Cardiac muscle cell (in vitro differentiated cells and primary cell): Measurements from ENCODE around the gene DUS4L. TPM values are rescaled to one million over a fixed set of nuclear protein-coding genes. Genes with fewer than 3 reads are reported as not detected.

Experiments
- DNase-seq, 2 donors: peaks; one replicate each; pipeline versions ENCODE4 v3.0.0 to v3.0.0-alpha.2; 2010 to 2017; ENCODE audit warnings: low read depth in 1 of 2, low spot score in 1 of 2
- H3K27ac ChIP-seq: fragments of 200-600 bp; sonication (generic); 2 replicates; pipeline ENCODE4 v1.5.1; 2016
- H3K27me3 ChIP-seq: fragments of 200-600 bp; sonication (generic); 2 replicates; pipeline ENCODE4 v1.6.0; 2016; ENCODE audit warnings: control low read depth
- H3K36me3 ChIP-seq: fragments of 200-600 bp; sonication (generic); 2 replicates; pipeline ENCODE4 v1.5.1; 2016; ENCODE audit warnings: control low read depth
- H3K4me1 ChIP-seq: fragments of 200-600 bp; sonication (generic); 2 replicates; pipeline ENCODE4 v1.8.1; 2017; ENCODE audit warnings: low read depth, mild to moderate bottlenecking, mixed run types
- H3K4me3 ChIP-seq: fragments of 200-600 bp; sonication (generic); 2 replicates; pipeline ENCODE4 v1.5.1; 2016; ENCODE audit warnings: mild to moderate bottlenecking
- H3K9me3 ChIP-seq: fragments of 200-600 bp; sonication (generic); 2 replicates; pipeline ENCODE4 v1.5.1; 2017; ENCODE audit warnings: low read depth, mild to moderate bottlenecking, control low read depth
- polyA plus RNA-seq: library from polyadenylated mRNA; unstranded; fragments of >200 nt; fragmentation: Nextera tagmentation; extraction: Ambion mirVana; gene quantifications from 2 replicates; pipeline ENCODE4 v1.2.1, GENCODE V29; 2016
- total RNA-seq: library from RNA; depleted of rRNA; stranded (reverse); fragments of >200 nt; gene quantifications from 2 replicates; pipeline ENCODE4 v1.2.3, GENCODE V29; 2016
- TF ChIP-seq, protein P1 (sequence below): IDR thresholded peaks from 2 replicates; pipeline ENCODE4 v1.5.1; 2012; ENCODE audit warnings: low read depth, mild to moderate bottlenecking, low read length

The DUS4L gene
- total and polyA plus RNA-seq, 2 experiments from 2014 or later, result 12.8 to 22.5 TPM

DNA sequence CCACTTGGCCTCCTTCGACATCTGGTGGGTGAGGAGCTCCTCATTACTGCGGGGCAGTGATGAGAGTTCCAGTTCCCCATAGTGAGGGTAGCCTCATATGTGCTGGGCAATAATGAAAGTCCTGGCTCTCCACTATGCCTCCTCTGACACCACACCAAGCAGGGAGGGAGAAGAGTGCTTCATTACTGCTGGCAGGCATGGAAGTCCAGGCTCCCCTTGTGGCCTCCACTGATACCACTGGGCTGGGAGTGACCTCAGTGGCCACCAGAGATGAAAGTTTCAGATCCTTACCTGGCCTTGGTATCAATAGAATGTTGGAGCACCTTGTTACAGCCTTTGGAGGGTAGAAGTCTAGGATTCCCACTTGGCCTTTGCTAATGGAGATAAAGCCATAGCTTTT lies 6.5 kb downstream of the DUS4L start:
- no peaks in the 10 kb centered on the region for H3K4me1 ChIP-seq
- H3K4me3 ChIP-seq, result no peak overlapping the region
- DNase-seq, result no peak
- peaks cover 19% of the 10 kb centered on the region for H3K36me3 ChIP-seq
- no peaks in the 10 kb centered on the region for H3K9me3 ChIP-seq
- TF ChIP-seq, protein P1, sequence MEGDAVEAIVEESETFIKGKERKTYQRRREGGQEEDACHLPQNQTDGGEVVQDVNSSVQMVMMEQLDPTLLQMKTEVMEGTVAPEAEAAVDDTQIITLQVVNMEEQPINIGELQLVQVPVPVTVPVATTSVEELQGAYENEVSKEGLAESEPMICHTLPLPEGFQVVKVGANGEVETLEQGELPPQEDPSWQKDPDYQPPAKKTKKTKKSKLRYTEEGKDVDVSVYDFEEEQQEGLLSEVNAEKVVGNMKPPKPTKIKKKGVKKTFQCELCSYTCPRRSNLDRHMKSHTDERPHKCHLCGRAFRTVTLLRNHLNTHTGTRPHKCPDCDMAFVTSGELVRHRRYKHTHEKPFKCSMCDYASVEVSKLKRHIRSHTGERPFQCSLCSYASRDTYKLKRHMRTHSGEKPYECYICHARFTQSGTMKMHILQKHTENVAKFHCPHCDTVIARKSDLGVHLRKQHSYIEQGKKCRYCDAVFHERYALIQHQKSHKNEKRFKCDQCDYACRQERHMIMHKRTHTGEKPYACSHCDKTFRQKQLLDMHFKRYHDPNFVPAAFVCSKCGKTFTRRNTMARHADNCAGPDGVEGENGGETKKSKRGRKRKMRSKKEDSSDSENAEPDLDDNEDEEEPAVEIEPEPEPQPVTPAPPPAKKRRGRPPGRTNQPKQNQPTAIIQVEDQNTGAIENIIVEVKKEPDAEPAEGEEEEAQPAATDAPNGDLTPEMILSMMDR, result no peak
- no peak overlapping the region for H3K27ac ChIP-seq
- no peaks in the 10 kb centered on the region for H3K27me3 ChIP-seq

DNA sequence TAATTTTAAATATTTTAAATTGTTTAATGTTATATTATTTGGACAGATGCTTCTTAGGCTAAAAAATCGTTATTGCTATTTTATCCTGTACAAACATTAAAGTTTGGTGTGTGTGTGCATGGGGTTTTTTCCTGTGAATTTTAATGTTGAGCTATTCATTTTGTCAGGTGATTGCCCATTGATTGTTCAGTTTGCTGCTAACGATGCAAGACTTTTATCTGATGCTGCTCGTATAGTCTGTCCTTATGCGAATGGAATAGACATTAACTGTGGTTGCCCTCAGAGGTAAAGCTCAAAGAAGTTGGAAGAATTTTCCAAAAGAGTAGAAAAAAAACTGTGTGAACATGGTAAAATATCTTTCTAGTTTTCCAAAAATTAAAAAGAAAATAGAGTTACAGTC lies 9.8 kb downstream of the DUS4L start:
- Histone ChIP-seq H3K4me3 (no peak overlapping the region), H3K4me1 (no peaks in the 10 kb centered on the region), H3K27me3 (no peaks in the 10 kb centered on the region), H3K9me3 (no peaks in the 10 kb centered on the region), H3K27ac (no peak overlapping the region), H3K36me3 (peaks cover 28% of the 10 kb centered on the region)
- no peak for DNase-seq
- TF ChIP-seq, protein P1, result no peak

DNA sequence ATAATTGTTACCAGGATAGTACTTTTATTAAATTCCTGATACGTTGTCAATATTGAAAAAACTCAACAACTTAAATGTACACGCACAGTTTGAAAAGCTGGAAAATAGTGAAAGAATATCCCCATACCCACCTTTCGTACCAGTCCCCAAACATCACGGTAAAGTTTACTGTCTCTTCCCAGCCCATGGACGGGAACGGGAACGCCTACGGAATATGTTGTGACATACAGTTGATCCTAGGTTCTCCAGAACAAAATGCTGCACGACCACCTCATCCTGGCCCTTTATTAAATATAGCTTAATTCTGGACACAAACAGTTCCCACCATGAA lies 15.7 kb downstream of the DUS4L start:
- DNase-seq, result no peak
- Histone ChIP-seq H3K36me3 (peaks cover 20% of the 10 kb centered on the region), H3K27me3 (no peaks in the 10 kb centered on the region), H3K4me1 (peaks cover 10% of the 10 kb centered on the region), H3K4me3 (peak overlapping the region; percentile 67), H3K27ac (peak overlapping the region; percentile 93), H3K9me3 (no peaks in the 10 kb centered on the region)
- TF ChIP-seq, protein P1, result no peak

DNA sequence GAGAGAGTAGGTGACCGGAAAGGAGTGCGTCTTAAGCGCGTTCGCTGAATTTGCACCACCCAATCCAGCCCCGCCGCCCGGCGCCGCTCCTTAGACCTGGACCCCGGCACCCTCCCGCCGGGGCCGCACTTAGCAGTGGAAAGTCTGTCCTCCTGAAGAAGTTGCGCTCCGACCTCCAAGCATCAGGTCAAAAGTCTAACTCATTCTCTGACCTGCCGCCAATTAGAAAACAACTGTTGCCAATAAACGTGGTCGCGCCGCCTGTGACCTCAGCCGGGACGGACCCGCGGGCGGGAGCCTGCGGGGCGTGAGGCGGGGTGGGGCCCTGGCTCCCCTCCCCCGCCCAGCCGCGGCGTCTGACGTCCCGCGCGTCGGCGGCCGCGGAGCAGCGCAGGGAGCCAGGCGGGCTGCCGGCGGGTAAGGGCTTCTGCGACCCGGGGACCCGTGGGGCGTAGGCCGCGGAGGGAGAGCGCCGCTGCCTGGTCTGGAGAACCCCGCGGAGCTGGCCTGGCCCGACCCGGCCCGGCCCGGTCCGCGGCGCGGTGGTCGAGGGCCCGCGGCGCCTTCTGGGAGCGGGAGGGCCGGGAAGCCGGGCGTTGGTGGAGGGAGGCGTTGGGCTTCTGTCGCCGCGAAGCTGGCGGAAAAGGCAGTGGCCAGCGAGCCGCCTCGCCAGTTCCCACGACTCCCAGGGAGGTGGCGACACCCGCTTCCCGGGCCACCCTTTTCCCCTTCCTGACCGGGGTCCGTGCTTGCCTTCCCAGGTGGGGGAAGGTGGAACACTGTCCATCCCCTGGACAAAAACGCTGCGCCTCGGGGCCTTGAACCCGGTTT lies 16.3 kb downstream of the DUS4L start, which contains the start of gene BCAP29:
Gene BCAP29 (plus strand): TSS at position 362 of the 831 bp plus-strand sequence. CDS start 527 bp downstream, outside the sequence.
- no peaks in the 10 kb centered on the region for H3K9me3 ChIP-seq
- no peaks in the 10 kb centered on the region for H3K27me3 ChIP-seq
- peak within 1 kb of the TSS; percentile 67 for H3K4me3 ChIP-seq
- H3K4me1 ChIP-seq, result peaks cover 10% of the 10 kb centered on the region
- DNase-seq, result peak; percentile 70 to 87
- TF ChIP-seq, protein P1, result peak; percentile 9
- H3K27ac ChIP-seq, result peak within 1 kb of the TSS; percentile 93
- peaks cover 21% of the 10 kb centered on the region for H3K36me3 ChIP-seq

DNA sequence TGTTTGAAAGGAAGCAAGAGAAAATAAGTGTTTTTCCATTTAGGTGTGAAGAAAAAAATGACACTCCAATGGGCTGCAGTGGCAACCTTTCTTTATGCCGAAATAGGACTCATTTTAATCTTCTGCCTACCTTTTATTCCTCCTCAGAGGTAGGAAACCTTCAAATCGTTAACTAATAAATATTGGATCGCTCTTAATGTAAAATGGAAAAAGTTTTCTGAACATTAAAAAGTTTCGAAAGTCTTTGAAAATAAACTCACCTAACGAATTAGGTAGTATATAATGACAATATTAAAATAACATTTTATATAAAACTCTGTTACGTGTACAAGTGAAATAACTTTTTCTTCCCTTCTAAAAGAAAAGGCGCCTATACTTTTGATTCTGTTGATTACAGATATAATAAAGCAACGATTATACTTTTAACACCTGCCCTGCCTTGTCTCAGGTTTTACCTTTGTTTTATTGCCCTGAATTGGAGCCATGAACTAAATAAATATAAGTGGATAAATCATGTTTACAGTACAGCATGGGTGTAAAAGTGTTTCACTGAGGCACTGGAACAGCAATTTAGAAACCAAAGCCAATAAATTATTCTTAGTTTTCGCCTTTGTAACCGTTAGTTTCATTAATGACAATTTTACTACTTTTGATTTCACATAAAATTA lies 17.1 kb downstream of the DUS4L start:
- Histone ChIP-seq H3K4me1 (peaks cover 10% of the 10 kb centered on the region), H3K4me3 (peak overlapping the region; percentile 67), H3K27ac (peak overlapping the region; percentile 93), H3K27me3 (no peaks in the 10 kb centered on the region), H3K36me3 (peaks cover 17% of the 10 kb centered on the region), H3K9me3 (no peaks in the 10 kb centered on the region)
- DNase-seq, result no peak
- TF ChIP-seq, protein P1, result no peak
